NCI-H82 (cell line): ENCODE results near the gene CAMK2D.

Experiments used
- DNase-seq: peaks from one replicate; lab custom pipeline; 2025; lab: John Stamatoyannopoulos, UW

CAMK2D gene

DNA sequence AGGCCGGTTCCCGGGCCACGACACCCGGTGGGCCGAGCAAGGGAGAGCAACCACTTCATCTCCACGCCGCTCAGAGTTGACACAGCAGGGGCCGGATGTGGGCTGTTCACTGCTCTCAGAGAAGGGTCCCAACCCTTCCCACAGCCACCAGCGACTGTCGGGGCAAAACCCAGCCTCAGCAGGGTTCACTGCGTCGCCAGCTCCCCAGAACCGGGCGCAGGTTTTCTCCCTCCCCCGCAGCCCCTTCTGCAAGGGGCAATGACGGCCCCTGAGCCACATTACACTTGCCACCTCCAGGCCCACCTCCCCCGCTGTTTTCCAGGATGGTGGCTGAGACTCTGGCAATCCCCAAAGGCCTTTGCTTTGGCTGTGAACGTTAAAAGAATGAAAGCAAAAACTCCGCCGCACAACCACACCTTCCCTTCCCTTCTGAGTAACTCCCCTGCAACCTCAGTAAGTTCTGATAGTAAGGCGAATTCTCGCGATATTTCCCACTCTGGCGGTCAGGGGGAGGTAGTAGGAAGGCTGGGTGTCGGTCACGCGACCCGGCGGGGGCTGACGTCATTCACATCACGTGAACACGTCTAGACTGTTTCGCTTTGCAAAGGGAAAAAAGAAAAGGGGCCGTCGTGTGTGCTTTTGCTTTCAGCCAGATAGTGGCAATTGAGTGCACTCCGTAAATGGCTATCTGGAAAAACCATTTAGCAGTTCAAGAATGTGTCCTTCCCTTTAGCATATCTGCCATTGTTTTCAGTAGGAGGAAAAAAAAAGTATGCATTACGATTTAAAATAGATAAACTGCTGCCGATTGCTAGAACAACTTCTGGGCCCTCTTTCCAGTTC lies 869 bp upstream of the CAMK2D start:
- peak; percentile 99 for DNase-seq

DNA sequence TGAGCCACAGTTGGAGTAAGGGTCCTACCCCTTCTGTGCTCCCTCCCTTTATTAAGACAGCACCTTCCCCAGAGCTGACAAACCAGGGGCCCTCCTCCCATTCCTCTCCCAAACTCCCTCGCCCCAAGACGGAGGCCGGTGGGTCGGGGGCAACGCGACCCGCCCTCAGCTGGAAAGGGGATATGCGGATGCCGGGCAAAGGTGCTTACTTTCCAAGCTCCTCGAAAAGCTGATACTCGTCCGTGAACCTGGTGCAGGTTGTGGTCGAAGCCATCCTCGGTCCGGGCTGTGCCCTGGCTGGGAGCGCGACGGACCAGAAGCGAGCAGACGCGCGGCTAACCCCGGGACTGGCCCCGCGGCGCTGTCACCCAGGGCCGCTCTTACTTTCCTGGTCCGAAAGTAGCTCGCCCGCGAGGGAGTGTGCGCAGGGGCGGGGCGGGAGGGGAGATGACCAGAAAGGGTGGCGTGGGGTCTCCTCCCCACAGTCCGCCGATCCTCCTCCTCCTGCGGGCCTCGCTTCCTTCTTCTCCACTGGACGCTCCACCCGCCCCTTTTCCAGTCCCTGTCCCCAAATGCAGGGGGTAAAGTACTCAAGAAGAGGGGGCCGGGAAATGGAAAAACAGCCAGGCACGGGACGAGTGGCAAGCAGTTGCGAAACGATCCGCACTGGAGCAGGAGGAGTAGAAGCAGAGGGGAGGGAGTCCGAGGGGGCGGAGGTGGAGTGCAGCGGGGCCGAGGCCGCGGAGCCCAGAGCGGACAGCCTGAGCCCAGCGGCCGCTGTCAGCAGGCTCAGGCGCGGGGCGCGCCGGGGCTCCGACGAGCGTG lies 531 bp downstream of the CAMK2D start:
- peak; percentile 77 for DNase-seq

DNA sequence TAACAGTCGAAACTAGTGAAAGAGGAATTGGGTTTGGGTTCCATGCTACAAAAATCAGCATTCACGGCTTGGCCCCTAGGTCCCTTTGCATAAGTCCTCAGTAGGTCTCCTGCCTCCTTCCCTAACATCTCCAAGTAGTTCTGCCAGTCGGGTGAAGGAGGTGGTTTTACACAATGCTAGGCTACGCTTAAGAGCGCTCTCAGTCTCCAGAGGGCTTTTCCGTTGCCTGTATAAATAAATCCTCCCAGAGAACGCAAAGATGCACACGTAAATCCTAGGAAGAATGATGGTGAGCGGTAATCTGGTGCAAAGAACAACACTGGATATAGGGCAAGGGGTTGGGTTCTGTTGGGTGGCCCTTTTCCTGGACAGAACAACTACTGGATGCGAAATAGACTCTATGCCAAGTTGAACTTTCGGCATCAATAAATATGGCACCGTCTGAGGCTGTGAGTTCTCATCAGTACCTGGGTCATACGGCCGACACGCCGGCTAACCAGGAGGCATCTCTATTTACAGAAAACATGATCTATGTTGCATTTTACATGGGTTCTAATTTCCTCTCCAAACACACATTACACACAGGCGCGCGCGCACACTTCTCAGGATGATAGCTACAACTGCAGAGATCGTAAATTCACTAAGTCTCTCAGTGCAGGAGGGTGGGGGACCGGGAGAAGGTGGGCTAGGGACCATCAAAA lies 1.3 kb downstream of the CAMK2D start:
- peak; percentile 62 for DNase-seq

DNA sequence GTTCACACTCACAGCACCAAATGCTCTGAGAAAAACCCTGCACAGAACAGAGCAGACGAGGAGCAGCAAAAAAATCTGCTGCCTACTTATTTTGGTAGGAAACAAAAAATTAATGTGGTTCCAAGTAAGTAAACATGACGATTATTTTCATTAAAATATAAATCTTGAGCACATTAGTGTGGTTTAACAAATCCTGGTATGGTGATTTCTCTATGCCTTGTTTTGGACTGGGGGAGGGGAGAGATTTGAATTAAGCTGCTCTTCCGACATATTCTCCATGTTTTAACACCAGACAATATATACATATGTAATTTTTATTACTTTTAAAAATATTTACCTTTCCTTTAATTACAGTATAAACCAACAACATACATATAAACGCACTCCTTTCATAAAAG lies 1.8 kb downstream of the CAMK2D start:
- DNase-seq, result peak; percentile 31

DNA sequence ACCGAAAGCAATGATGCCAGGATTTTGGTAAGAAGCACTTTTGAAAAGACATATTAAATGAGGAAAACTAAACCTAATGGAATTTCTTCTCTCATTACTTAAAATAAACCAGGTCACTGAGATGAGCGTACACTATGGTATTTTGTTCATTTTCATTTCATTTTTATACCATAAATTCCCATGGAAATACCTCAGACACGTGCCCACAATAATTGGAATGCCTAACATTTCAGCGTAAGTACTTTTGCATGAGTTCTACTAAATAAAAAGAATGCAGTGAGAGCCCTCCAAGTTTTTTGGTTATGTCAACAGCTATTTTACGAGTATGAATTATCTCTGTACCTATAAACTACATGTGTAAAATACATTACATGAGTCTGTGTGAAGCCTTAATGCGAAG lies 3.2 kb downstream of the CAMK2D start:
- DNase-seq, result no peak

DNA sequence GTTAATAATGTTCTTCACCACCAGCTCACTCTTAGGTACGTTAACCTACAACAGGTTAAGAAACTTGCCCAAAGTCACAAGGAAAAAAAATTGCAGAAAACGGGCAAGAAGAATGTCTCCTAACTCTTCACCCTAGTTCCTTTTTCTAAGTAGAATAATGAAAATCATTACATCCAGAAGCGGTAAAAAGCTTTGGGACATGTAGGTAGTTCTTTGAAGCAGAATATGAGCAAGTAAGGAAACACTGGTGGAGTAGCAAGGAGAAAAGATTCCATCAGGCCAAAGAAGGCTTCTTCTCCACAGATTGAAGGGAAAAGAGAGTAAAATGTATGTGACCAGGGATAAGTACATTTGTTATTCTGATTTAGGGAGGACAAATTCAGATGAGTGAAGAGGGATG lies 4.1 kb downstream of the CAMK2D start:
- DNase-seq, result no peak

DNA sequence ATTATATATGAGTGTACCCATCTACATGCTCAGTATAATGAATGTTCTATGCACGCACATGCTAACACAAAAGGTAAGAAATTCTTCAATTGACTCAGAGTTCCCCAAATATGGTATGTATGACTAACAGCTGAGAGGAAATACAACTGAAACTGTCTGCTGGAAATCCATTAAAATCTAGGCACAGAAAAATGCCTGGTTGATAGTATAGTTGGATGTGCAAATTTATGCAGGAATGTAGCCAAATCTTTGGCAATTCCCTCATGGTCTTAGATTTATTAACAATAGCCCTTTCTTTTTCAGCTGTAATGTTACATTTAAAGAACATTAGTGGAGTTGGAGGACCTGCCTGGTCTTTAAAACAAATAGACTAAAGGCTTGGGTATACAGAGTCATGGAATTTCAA lies 5.5 kb downstream of the CAMK2D start:
- no peak for DNase-seq

DNA sequence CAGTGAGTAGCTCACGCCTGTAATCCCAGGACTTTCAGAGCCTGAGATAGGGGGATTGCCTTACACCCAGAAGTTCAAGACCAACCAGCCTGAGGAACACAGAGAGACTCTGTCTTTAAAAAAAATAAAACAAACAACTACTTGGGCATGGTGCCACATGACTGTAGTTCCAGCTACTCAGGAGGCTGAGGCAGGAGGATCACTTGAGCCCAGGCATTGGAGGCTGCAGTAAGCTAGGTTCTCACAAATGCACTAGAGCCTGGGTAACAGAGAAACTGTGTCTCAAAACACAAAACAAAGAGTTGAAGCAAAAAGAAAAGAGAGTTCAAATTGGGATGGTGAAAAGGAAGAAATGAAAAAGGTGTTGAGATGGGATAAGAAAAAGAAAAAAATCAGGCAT lies 10.8 kb downstream of the CAMK2D start:
- no peak for DNase-seq

DNA sequence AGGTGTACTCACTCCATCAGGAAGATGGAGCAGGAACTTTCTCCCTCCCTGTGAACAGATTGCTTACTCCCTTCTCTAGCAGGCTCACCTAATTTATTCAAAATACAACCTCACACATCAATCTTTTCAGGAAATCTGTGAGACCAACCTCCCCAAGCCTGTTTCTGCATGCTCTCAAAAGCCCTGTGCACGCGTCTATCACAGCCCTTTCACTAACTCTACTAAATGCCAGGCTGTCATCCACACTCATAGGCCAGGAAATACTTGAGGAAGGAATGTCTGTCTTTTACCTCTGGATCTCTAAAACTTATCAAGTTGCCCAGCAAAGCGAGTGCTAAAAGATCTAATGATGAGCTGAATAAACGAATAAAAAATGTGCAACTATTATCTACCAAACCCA lies 11.2 kb downstream of the CAMK2D start:
- DNase-seq, result no peak

DNA sequence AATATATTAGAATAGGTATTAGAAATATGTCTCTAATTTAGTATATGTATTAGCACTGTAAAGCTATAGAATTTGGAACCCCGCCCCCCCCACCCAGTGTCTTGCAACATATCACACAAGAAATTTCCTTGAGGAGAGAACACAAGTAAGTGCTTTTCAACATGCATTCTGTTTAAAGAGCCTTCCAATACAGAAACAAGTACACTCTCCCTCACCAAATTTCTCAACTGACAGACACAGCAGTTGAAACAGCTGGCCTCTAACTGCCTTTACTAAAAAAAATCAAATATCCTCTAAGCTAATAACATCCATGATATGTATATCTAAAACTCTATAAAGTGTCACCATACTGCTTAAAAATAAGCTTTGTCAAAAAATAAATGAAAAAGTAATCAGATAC lies 12.4 kb downstream of the CAMK2D start:
- no peak for DNase-seq

DNA sequence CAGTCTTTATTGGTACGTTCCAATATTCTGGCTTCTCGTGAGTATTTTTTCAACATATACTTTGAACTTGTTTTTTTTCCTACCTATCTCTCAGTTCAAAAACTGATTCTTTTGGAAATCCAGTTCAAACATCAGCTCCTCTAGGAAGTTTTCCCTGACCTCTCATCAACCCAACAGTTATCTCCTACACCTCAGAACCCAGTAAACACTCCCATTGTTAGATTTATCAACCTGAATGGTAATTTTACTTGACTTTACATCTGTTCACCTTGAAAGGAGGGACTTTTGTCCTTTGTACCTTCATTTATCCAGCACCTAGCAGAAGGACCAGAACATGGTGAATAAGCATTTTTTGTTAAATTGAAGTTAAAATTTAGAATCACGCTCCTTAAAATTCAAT lies 13.6 kb downstream of the CAMK2D start:
- no peak for DNase-seq

DNA sequence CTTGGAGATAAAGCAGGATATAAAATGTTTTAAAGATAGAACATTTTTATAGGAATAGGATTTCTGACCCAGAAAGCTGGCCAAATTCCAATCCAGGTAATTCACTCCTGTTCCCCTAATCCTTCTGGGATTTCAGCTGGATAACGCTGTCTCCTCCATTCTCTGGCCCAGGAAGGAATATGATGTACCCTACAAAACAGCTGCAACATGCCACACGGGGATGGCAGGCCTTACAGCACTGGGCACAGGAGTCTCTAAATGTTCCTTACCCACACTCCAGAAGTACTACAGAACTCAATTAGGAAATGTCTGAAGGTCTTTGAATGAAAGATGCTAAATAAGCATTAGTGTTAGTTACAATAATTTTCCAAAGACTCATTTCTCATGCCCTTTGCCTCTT lies 15.8 kb downstream of the CAMK2D start:
- no peak for DNase-seq

DNA sequence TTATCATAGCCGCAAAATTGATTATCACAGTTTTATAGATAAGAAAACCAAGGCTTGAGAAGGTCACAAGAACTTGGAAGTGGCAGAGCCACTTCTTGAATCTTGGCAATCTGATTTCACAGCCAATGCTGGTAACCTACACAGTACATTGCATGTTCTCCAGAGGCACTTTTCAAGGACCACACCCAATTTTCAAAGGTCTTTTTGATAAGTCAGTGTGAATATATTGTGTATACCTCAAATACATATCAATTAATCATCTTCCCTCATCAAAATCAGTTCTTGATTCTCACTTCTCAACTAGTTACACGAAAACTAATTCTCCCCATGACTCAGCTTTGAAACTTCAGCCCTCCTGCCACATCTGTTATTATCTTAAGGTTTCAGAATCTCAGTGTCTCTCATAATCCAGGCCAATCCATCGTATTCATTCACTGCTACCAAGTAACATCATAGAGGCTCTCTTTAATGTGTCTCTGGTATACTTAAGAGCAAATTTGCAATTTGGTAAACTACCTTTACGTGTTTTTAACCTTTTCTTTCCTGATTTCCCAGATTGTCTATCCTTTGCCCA lies 16.8 kb downstream of the CAMK2D start:
- DNase-seq, result no peak

DNA sequence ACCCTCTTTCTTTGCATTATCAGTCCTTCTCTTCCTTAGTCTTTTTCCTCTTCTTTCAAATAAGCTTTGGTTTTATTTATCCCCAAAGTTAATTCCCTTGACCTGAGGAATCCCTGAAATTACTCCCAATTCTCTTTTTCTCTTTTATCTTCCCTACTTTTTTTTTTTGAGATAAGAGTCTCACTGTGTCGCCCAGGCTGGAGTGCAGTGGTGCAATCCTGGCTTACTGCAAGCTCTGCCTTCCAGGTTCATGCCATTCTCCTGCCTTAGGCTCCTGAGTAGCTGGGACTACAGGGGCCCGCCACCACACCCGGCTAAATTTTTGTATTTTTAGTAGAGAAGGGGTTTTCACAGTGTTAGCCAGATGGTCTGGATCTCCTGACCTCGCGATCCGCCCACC lies 17.8 kb downstream of the CAMK2D start:
- no peak for DNase-seq

DNA sequence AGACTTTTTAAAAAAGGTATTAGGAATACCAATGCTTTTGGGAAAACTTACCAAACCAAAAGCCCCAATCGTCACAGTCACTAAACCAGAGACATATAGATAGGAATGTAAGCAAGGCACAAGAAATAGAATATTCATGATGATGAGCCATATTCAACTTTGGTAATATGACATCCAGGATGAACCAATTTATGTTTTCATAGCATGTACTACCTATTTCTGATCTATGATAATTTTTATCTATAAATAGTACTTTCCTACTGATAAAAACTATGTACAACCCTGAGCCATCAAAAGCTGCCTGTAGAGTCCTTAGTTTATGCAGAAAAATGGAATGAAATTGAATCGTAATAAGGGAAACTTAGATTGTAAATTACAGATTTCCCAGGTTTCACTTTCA lies 18.9 kb downstream of the CAMK2D start:
- no peak for DNase-seq

DNA sequence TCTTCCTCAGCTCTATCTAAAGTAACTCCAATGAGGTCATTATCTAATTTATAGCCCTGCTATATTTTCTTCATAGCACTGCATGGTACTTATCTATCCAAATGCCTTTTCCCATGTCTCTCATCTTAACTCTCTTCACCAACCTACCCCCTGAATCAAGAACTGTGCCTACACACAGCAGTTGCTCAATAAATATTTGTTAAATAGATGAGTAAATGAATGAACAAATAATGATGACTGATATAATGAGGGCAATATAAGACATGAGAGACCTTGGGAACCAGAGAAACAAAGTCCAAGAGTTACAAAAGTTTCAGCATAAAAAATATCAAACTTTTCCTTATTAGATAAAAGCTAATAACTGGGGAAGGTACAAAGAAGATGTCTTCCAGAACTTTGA lies 19.6 kb downstream of the CAMK2D start:
- no peak for DNase-seq

DNA sequence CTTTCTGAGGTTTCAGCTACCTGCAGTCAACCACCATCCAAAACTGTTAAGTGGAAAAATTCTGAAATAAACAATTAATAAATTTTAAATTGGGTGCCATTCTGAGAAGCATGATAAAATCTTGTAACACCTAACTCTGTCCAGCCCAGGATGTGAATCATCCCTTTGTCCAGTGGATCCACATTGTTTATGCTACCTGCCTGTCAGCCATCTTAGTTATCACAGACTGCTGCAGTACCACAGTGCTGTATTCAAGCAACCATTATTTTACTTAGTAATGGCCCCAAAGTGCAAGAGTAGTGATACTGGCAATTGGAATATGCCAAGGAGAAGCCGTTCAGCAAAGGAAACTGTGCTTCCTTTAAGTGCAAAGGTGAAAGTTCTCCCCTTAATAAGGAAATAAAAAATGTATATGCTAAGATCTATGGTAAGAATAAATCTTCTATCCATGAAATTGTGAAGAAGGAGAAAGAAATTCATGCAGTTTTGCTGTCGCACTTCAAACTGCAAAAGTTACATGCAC lies 20.6 kb downstream of the CAMK2D start:
- no peak for DNase-seq

DNA sequence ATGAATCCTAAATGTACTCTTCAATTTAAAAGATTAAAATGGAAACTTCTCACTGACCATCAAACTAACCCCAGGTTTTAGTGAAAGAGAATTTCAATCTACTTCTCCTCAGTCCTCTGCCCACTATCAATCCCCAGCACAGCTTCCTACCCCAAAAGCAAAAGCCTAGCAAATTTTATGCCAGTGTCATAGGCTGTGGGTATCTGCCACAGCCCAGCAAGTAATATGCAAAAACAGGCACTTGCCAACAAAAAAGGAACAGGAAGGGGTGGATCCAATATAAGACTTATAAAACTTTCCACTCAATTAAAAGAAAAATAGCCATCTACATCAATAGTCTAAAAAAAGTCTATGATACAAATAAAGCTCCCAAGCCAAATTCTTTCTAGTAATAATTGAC lies 22.3 kb downstream of the CAMK2D start:
- no peak for DNase-seq

DNA sequence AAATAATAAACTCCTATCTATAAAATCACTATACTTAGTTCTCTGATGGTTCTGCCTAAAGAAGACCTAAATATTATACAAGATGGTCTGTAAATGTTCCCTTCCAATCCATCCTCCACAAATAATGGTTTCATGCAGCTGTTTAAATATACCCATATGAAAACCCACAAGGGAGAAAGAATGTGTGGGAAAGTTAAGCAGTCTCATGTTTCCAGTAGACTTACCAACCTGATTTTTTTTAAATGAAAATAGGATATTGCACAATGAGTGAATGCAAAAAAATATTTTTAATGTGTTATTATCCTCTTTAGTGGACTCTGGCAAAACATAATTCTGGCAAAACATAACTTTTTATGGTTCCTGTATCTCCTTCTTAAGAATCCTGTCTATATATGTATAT lies 23.3 kb downstream of the CAMK2D start:
- DNase-seq, result no peak

DNA sequence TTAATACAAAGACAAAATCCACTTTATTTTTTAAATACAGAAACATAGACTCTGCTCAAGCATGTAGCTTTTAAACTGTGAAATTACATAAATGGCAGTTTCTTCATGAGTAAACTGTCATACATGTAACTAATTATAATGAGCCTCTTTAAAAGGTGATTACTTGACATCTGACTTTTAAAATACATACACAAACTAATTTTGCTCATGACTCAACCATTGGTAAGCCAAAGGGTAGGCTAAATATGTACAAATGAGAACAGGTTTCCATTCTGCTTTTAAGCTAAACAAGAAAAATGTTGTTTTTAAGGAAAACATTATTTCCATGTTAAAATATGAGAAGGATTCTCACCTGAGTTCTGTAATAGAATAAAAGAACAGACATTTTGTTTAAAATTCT lies 27.9 kb downstream of the CAMK2D start:
- DNase-seq, result no peak

DNA sequence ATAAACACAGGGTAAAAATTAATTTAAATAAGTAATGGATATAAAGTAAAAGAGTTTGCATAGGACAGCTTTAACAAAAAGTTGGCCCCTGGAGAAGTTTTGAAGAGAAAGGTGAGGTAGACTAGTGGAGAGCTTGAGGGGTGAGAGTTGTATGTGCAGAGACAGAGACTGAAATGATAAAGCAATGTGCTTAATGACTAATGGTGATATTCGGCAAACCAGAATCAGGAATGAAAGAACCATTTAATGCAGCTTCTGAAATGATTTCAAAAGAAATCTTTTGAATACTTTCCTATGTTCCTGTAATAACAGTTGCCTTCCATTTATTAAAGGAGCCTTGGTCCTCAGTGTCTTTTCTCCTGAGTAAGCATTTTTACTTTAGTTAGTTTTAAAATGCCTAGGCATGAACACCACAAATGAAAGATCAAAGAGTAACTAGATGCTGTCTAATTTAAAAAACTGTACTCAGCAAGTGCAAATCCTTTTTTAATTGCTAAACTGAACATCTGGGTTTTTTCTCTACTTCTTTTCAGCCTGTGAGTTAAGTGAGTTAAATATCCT lies 28.5 kb downstream of the CAMK2D start:
- no peak for DNase-seq
